ENCODE measurements around the gene NEDD9. TPM values are rescaled to one million over a fixed set of nuclear protein-coding genes. Genes with fewer than 3 reads are reported as not detected.

The NEDD9 gene
- total and polyA plus RNA-seq, 10 of the 15 experiments (the other 5 are each of a cell fraction or from before 2014, with no cell fraction given), result 4.9 to 92.6 (median 14.6) TPM

DNA sequence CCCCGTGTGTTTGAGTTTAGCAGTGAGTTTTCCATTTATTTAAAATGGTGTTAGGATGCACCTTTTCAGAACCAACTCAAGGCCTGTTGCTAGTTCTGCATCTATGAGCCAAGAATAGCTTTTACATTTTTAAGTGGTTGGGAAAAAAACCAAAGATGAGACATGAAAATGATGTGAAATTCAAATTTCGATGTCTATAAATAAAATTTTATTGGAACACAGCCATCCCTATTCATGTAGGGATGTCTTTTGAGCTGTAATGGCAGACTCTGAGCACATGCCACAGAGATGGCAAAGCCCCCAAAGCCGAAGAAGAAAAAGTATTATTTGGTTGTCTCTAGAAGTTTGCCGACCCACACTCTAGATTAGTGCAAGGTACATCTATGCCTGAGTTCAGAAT is 5.0 kb upstream of the NEDD9 start:
- no peak overlapping the region for H2AFZ ChIP-seq (ENCODE audit: control insufficient read depth, low read depth, low read length)
- no peaks in the 10 kb centered on the region for H3K79me2 ChIP-seq (ENCODE audit: control insufficient read depth, insufficient read depth, low read length)
- DNase-seq (ENCODE audit: low read depth, low spot score), result no peak
- H3K36me3 ChIP-seq (ENCODE audit: control insufficient read depth in 2 of 2, insufficient read depth in 2 of 2, low read length in 1 of 2), result peaks cover 0 to 3% of the 10 kb centered on the region in 2 experiments; a peak in 2 of 4 replicates
- FAIRE-seq, result no peak
- H3K9ac ChIP-seq (ENCODE audit: control insufficient read depth, insufficient read depth, low read length), result no peak overlapping the region
- in situ Hi-C loops (cut with MboI) (no loop called here), intact Hi-C loops (cut with micrococcal nuclease; ENCODE audit: unreplicated experiment) (no loop called here)
- TF ChIP-seq ASH2L (IDR thresholded peaks at IDR 0.05; ENCODE audit: borderline replicate concordance, low read depth) (no peak), PML (IDR thresholded peaks at IDR 0.05; ENCODE audit: low read length) (no peak)
- H3K27me3 ChIP-seq (replicated peaks in 1 of 2; ENCODE audit: control insufficient read depth in 2 of 2, insufficient read depth in 2 of 2, low read length in 1 of 2), result no peaks in the 10 kb centered on the region
- H3K4me2 ChIP-seq (ENCODE audit: control insufficient read depth, insufficient read depth), result no peak overlapping the region
- peaks cover 10% of the 10 kb centered on the region; the same call in 1 of the 2 replicates for H3K4me1 ChIP-seq (ENCODE audit: control insufficient read depth, insufficient read depth, low read length)
- SMC1A ChIA-PET (ENCODE audit: uncharacterized antibody, unreplicated experiment), result interaction anchor here (0.9 to 1.5 kb wide), 5 partner anchors 15 to 41 kb away, joined by 3 to 6 read pairs (median 5); no protein-coding TSS in a partner anchor
- H4K20me1 ChIP-seq (ENCODE audit: control insufficient read depth, insufficient read depth), result no peaks in the 10 kb centered on the region
- POLR2A ChIA-PET, result interaction anchor here (1.1 to 1.7 kb wide), 3 partner anchors 40 to 693 kb away, joined by 3 to 5 read pairs (median 4); no protein-coding TSS in a partner anchor
- 94% methylated on average over 4 of the region's 4 CpGs for WGBS (ENCODE audit: insufficient coverage, insufficient replicate concordance, low lambda C conversion rate, missing lambda C conversion rate)
- RAD21 ChIA-PET (ENCODE audit: unreplicated experiment), result interaction anchor here (1.1 to 4.4 kb wide), 4 partner anchors 15 to 260 kb away, joined by 3 to 16 read pairs (median 4); no protein-coding TSS in a partner anchor
- CTCF ChIA-PET, result interaction anchor here (1.0 kb wide), 1 partner anchor 39 kb away, joined by 3 read pairs; no protein-coding TSS in a partner anchor
- no peaks in the 10 kb centered on the region for H3K9me3 ChIP-seq (replicated peaks; ENCODE audit: control insufficient read depth, insufficient read depth, low read length)
- H3K27ac ChIP-seq (ENCODE audit: control insufficient read depth, insufficient read depth), result no peak overlapping the region
- H3K4me3 ChIP-seq, result no peak overlapping the region
- no TSS peak for BruUV-seq (replicated peaks)
- no peak for ATAC-seq

GRCh38 chr6:11236915-11237314 is 4.4 kb upstream of the NEDD9 start:
- no peak overlapping the region for H3K27ac ChIP-seq (ENCODE audit: control insufficient read depth, insufficient read depth)
- H3K36me3 ChIP-seq (ENCODE audit: control insufficient read depth in 2 of 2, insufficient read depth in 2 of 2, low read length in 1 of 2), result peaks cover 0 to 3% of the 10 kb centered on the region in 2 experiments; a peak in 1 of 4 replicates
- H3K4me2 ChIP-seq (ENCODE audit: control insufficient read depth, insufficient read depth), result no peak overlapping the region
- no peak overlapping the region for H3K9ac ChIP-seq (ENCODE audit: control insufficient read depth, insufficient read depth, low read length)
- ChIA-PET POLR2A (interaction anchor here (0.6 to 1.7 kb wide), 2 partner anchors 40 to 198 kb away, joined by 4 to 5 read pairs; no protein-coding TSS in a partner anchor), SMC1A (ENCODE audit: uncharacterized antibody, unreplicated experiment) (interaction anchor here (0.9 to 9.0 kb wide), 3 partner anchors 19 to 40 kb away, joined by 3 to 99 read pairs (median 7); no protein-coding TSS in a partner anchor), RAD21 (ENCODE audit: unreplicated experiment) (interaction anchor here (1.4 to 4.4 kb wide), 5 partner anchors 22 to 224 kb away, joined by 3 to 16 read pairs (median 4); no protein-coding TSS in a partner anchor), CTCF (interaction anchor here (1.0 kb wide), 1 partner anchor 40 kb away, joined by 3 read pairs; no protein-coding TSS in a partner anchor)
- WGBS (ENCODE audit: insufficient coverage, insufficient replicate concordance, low lambda C conversion rate, missing lambda C conversion rate), result 96% methylated on average over 6 of the region's 6 CpGs
- no peak overlapping the region for H3K4me3 ChIP-seq
- no peaks in the 10 kb centered on the region for H3K9me3 ChIP-seq (replicated peaks; ENCODE audit: control insufficient read depth, insufficient read depth, low read length)
- DNase-seq (ENCODE audit: low read depth, low spot score), result no peak
- BruUV-seq (replicated peaks), result no TSS peak
- peaks cover 3% of the 10 kb centered on the region for H3K79me2 ChIP-seq (ENCODE audit: control insufficient read depth, insufficient read depth, low read length)
- no peaks in the 10 kb centered on the region for H3K27me3 ChIP-seq (replicated peaks in 1 of 2; ENCODE audit: control insufficient read depth in 2 of 2, insufficient read depth in 2 of 2, low read length in 1 of 2)
- no peak for TF ChIP-seq CREM (IDR thresholded peaks at IDR 0.05; ENCODE audit: low read depth)
- TF ChIP-seq HSF1 (IDR thresholded peaks at IDR 0.05; ENCODE audit: low read depth, low read length), result no peak
- no peak for TF ChIP-seq ETV6 (conservative IDR thresholded peaks at IDR 0.05 in 1 of 2, IDR thresholded peaks at IDR 0.05 in 1 of 2; ENCODE audit: borderline replicate concordance in 1 of 2, low read depth in 1 of 2)
- TF ChIP-seq TBL1XR1 (IDR thresholded peaks at IDR 0.05; ENCODE audit: low read depth, low read length), result no peak
- TF ChIP-seq NFXL1 (IDR thresholded peaks at IDR 0.05; ENCODE audit: borderline replicate concordance), result no peak
- no peak for TF ChIP-seq SRF (IDR thresholded peaks at IDR 0.05; ENCODE audit: low read depth in 2 of 2, low read length in 2 of 2)
- FAIRE-seq, result no peak
- H2AFZ ChIP-seq (ENCODE audit: control insufficient read depth, low read depth, low read length), result no peak overlapping the region
- H4K20me1 ChIP-seq (ENCODE audit: control insufficient read depth, insufficient read depth), result no peaks in the 10 kb centered on the region
- in situ Hi-C loops (cut with MboI), result no loop called here
- ATAC-seq, result no peak
- H3K4me1 ChIP-seq (ENCODE audit: control insufficient read depth, insufficient read depth, low read length), result peaks cover 10% of the 10 kb centered on the region; the same call in 1 of the 2 replicates
- intact Hi-C loops (cut with micrococcal nuclease; ENCODE audit: unreplicated experiment), result loop anchor here (1.0 kb wide), 2 partner anchors 38 to 256 kb away; no protein-coding TSS in a partner anchor

Data from GM12878 (cell line).